ENCODE data around the gene TRIM25. TPM values are rescaled to one million over a fixed set of nuclear protein-coding genes. Genes with fewer than 3 reads are reported as not detected.

Gene TRIM25
- total RNA-seq, 1 experiment from 2014 or later, result 32.5 TPM

GRCh38 chr17:56934280-56934679 is 20.4 kb upstream of the TRIM25 start:
- Histone ChIP-seq H3K18ac (ENCODE audit: insufficient read length, low read depth, low read length) (no peak overlapping the region), H2BK15ac (ENCODE audit: low read depth, low read length) (no peak overlapping the region), H4K91ac (ENCODE audit: insufficient read length, low read depth, low read length) (no peak overlapping the region), H3K4ac (ENCODE audit: low read depth, low read length) (no peak overlapping the region), H3K4me1 (ENCODE audit: insufficient read depth, low read length) (no peaks in the 10 kb centered on the region), H3K14ac (ENCODE audit: insufficient read depth, low read length) (no peak overlapping the region), H3K23ac (ENCODE audit: insufficient read length, low read depth, low read length) (no peak overlapping the region), H2BK5ac (ENCODE audit: insufficient read length, low read length) (no peak overlapping the region), H2BK12ac (ENCODE audit: insufficient read length, low read depth, low read length) (no peak overlapping the region), H3K9me3 (ENCODE audit: control insufficient read depth, low read depth, low read length) (peaks cover 23% of the 10 kb centered on the region), H3K79me2 (ENCODE audit: insufficient read depth, low read length) (no peaks in the 10 kb centered on the region), H3K27me3 (ENCODE audit: insufficient read depth, low read length) (no peaks in the 10 kb centered on the region), H4K20me1 (ENCODE audit: control insufficient read depth, insufficient read depth, insufficient read length) (no peaks in the 10 kb centered on the region), H3K27ac (ENCODE audit: insufficient read length, low read depth, low read length) (no peak overlapping the region), H2AFZ (ENCODE audit: low read length) (no peak overlapping the region), H2BK20ac (ENCODE audit: low read depth, low read length, poor library complexity, severe bottlenecking) (no peak overlapping the region), H4K8ac (replicated peaks; ENCODE audit: insufficient read length, low read depth, low read length) (no peak overlapping the region), H2BK120ac (ENCODE audit: low read depth, low read length, poor library complexity, severe bottlenecking) (no peak overlapping the region), H3K56ac (ENCODE audit: insufficient read length, low read depth, low read length) (no peak overlapping the region), H2AK5ac (ENCODE audit: insufficient read length, low read length) (no peak overlapping the region), H3K9ac (ENCODE audit: extremely low read depth, insufficient read length, low read length) (no peak overlapping the region), H4K5ac (ENCODE audit: insufficient read length, low read depth, low read length) (no peak overlapping the region), H3T11ph (ENCODE audit: low read length) (no peak overlapping the region), H3K4me2 (ENCODE audit: insufficient read depth, insufficient read length, low read length) (no peak overlapping the region), H3K23me2 (ENCODE audit: insufficient read length, low read depth, low read length, poor library complexity, severe bottlenecking) (no peaks in the 10 kb centered on the region), H3K79me1 (ENCODE audit: insufficient read depth, low read depth, low read length, poor library complexity, severe bottlenecking) (no peaks in the 10 kb centered on the region)
- Mint-ChIP-seq H3K4me1 (no peaks in the 10 kb centered on the region), H3K9me3 (peaks cover 34 to 42% of the 10 kb centered on the region in 2 experiments), H3K27me3 (ENCODE audit: low read depth) (no peaks in the 10 kb centered on the region; the same call in 1 of the 2 replicates), H3K27ac (no peak overlapping the region), H3K4me3 (no peak overlapping the region), H3K36me3 (ENCODE audit: insufficient read depth in 1 of 3, low read depth in 3 of 3) (peaks cover 58 to 94% (median 87%) of the 10 kb centered on the region in 3 experiments)
- no CpG with 5 or more reads among the region's 4 CpGs for WGBS (ENCODE audit: extremely low coverage, insufficient read length, low lambda C conversion rate)
- TF ChIP-seq CTCF (conservative IDR thresholded peaks at IDR 0.05), result no peak
- DNase-seq, result no peak

Measured in H9 (cell line).